Measurements from ENCODE around the gene ME3.

GRCh38 chr11:86706338-86707131 is 34.1 kb upstream of the ME3 start:
- TF ChIP-seq EZH2phosphoT487 (IDR thresholded peaks at IDR 0.05; ENCODE audit: insufficient read depth, low read depth) (no peak), EZH2 (IDR thresholded peaks at IDR 0.05; ENCODE audit: insufficient read depth, poor library complexity, severe bottlenecking) (no peak)

Data from GM23248 (cell line).